ENCODE measurements around the gene PPOX. TPM values are rescaled to one million over a fixed set of nuclear protein-coding genes. Genes with fewer than 3 reads are reported as not detected.

PPOX gene
- total RNA-seq, 5 donors from 2014 or later (not counting 1 experiment from before 2014, with no cell fraction given) = 38.3 to 85.4 (median 69.2) TPM

- peak within 1 kb of the TSS in 1 of 2 donors; percentile 46 for H3K4me3 ChIP-seq (ENCODE audit: control insufficient read depth in 1 of 2, extremely low read depth in 1 of 2, low read length in 1 of 2)
- POLR2A ChIA-PET = no interaction called here
Observed at GRCh38 chr1:161215076-161215475, 48.9 kb downstream of the PPOX start, which contains the start of gene FCER1G. FCER1G (plus strand) TSS chr1:161215295; CDS start chr1:161215322, 27 bp downstream.

GRCh38 chr1:161216945-161217712 is 50.9 kb downstream of the PPOX start:
- Histone ChIP-seq H3K36me3 (ENCODE audit: control insufficient read depth in 2 of 2, extremely low read depth in 1 of 2, insufficient read depth in 1 of 2, low read length in 1 of 2) (peaks cover 0 to 24% of the 10 kb centered on the region in 2 donors), H3K27me3 (replicated peaks in 1 of 2; ENCODE audit: control insufficient read depth in 2 of 2, extremely low read depth in 1 of 2, insufficient read depth in 2 of 2, low read length in 1 of 2) (no peaks in the 10 kb centered on the region), H3K4me1 (ENCODE audit: control insufficient read depth in 1 of 2, extremely low read depth in 1 of 2, insufficient read depth in 2 of 2, low read length in 2 of 2) (peaks cover 21 to 29% of the 10 kb centered on the region in 2 experiments), H3K27ac (ENCODE audit: low read length) (no peak overlapping the region), H3K4me3 (ENCODE audit: control insufficient read depth in 1 of 2, extremely low read depth in 1 of 2, low read length in 1 of 2) (no peak overlapping the region), H3K9me3 (no peaks in the 10 kb centered on the region)
- POLR2A ChIA-PET = interaction anchor here in 1 of 2 donors (0.6 to 0.7 kb wide), 2 partner anchors 9 to 41 kb away, joined by 3 to 9 read pairs; partner anchors contain the start of genes PCP4L1 and TOMM40L
- peaks cover 49 to 57% (median 54%) of the 10 kb centered on the region in 3 donors for H3K4me1 Mint-ChIP-seq
- peak overlapping the region; percentile 94 to 97 for H3K27ac Mint-ChIP-seq
- CTCF ChIA-PET = interaction anchor here in 1 of 2 donors (0.8 to 1.3 kb wide), 4 partner anchors 8 to 11 kb away, joined by 3 to 5 read pairs (median 4); partner anchors contain the start of gene TOMM40L
- ATAC-seq (replicated peaks in 1 of 4) (no peak), DNase-seq (no peak)
- H3K4me3 Mint-ChIP-seq = peak overlapping the region; percentile 40 to 69 (median 52)
- H3K9me3 Mint-ChIP-seq = no peaks in the 10 kb centered on the region
- no peaks in the 10 kb centered on the region for H3K27me3 Mint-ChIP-seq
- 75% methylated on average over 6 of the region's 7 CpGs for WGBS (ENCODE audit: insufficient coverage)
- peaks cover 28% of the 10 kb centered on the region for H3K36me3 Mint-ChIP-seq

More at GRCh38 chr1:161215076-161215475, 48.9 kb downstream of the PPOX start, which contains the start of gene FCER1G:
- Histone ChIP-seq H3K36me3 (ENCODE audit: control insufficient read depth in 2 of 2, extremely low read depth in 1 of 2, insufficient read depth in 1 of 2, low read length in 1 of 2) (peaks cover 6 to 45% of the 10 kb centered on the region in 2 donors), H3K27ac (ENCODE audit: low read length) (no peak within 1 kb of the TSS), H3K27me3 (replicated peaks in 1 of 2; ENCODE audit: control insufficient read depth in 2 of 2, extremely low read depth in 1 of 2, insufficient read depth in 2 of 2, low read length in 1 of 2) (no peaks in the 10 kb centered on the region), H3K9me3 (no peaks in the 10 kb centered on the region), H3K4me1 (ENCODE audit: control insufficient read depth in 1 of 2, extremely low read depth in 1 of 2, insufficient read depth in 2 of 2, low read length in 2 of 2) (peaks cover 20 to 30% of the 10 kb centered on the region in 2 experiments)
- H3K27ac Mint-ChIP-seq = peak within 1 kb of the TSS; percentile 75 to 86
- peaks cover 42% of the 10 kb centered on the region for H3K36me3 Mint-ChIP-seq
- DNase-seq (no peak), ATAC-seq (replicated peaks in 1 of 4) (no peak)
- WGBS (ENCODE audit: insufficient coverage) = 27% methylated on average over 5 of the region's 10 CpGs
- H3K9me3 Mint-ChIP-seq = no peaks in the 10 kb centered on the region
- CTCF ChIA-PET = no interaction called here
- peaks cover 44 to 52% (median 47%) of the 10 kb centered on the region in 3 donors for H3K4me1 Mint-ChIP-seq
- H3K4me3 Mint-ChIP-seq = peak within 1 kb of the TSS; percentile 34 to 70 (median 36)
- H3K27me3 Mint-ChIP-seq = no peaks in the 10 kb centered on the region

- no peak overlapping the region for H3K4me3 ChIP-seq (ENCODE audit: control insufficient read depth in 1 of 2, extremely low read depth in 1 of 2, low read length in 1 of 2)
- no peak for ATAC-seq (replicated peaks in 1 of 4)
Observed at GRCh38 chr1:161217831-161218230, 51.6 kb downstream of the PPOX start.

GRCh38 chr1:161218301-161219077 is 52.3 kb downstream of the PPOX start:
- no peaks in the 10 kb centered on the region for H3K9me3 Mint-ChIP-seq
- DNase-seq (peak in 1 of 35 experiments; percentile 20), ATAC-seq (replicated peaks in 1 of 4) (peak; percentile 47 to 72 (median 62))
- H3K4me1 Mint-ChIP-seq = peaks cover 49 to 60% (median 55%) of the 10 kb centered on the region in 3 donors
- Histone ChIP-seq H3K36me3 (ENCODE audit: control insufficient read depth in 2 of 2, extremely low read depth in 1 of 2, insufficient read depth in 1 of 2, low read length in 1 of 2) (peaks cover 0 to 11% of the 10 kb centered on the region in 2 donors), H3K9me3 (no peaks in the 10 kb centered on the region), H3K27me3 (replicated peaks in 1 of 2; ENCODE audit: control insufficient read depth in 2 of 2, extremely low read depth in 1 of 2, insufficient read depth in 2 of 2, low read length in 1 of 2) (no peaks in the 10 kb centered on the region), H3K4me1 (ENCODE audit: control insufficient read depth in 1 of 2, extremely low read depth in 1 of 2, insufficient read depth in 2 of 2, low read length in 2 of 2) (peaks cover 21 to 29% of the 10 kb centered on the region in 2 experiments), H3K27ac (ENCODE audit: low read length) (peak overlapping the region; percentile 20), H3K4me3 (ENCODE audit: control insufficient read depth in 1 of 2, extremely low read depth in 1 of 2, low read length in 1 of 2) (no peak overlapping the region)
- ChIA-PET POLR2A (interaction anchor here in 1 of 2 donors (0.5 to 0.6 kb wide), 3 partner anchors 10 to 53 kb away, joined by 3 to 4 read pairs (median 3); no protein-coding TSS in a partner anchor), CTCF (interaction anchor here in 1 of 2 donors (0.5 to 1.3 kb wide), 4 partner anchors 9 to 87 kb away, joined by 3 to 4 read pairs (median 4); partner anchors contain the start of gene PPOX)
- peak overlapping the region; percentile 94 to 97 for H3K27ac Mint-ChIP-seq
- peak overlapping the region in 2 of 3 donors; percentile 18 to 69 for H3K4me3 Mint-ChIP-seq
- H3K27me3 Mint-ChIP-seq = no peaks in the 10 kb centered on the region
- WGBS (ENCODE audit: insufficient coverage) = 65% methylated on average over 2 of the region's 8 CpGs
- H3K36me3 Mint-ChIP-seq = peaks cover 16% of the 10 kb centered on the region

More at GRCh38 chr1:161217831-161218230, 51.6 kb downstream of the PPOX start:
- POLR2A ChIA-PET = interaction anchor here (0.6 kb wide), 2 partner anchors 41 to 53 kb away, joined by 4 to 9 read pairs; partner anchors contain the start of gene PCP4L1 (in 1 of the 2)
- Mint-ChIP-seq H3K4me3 (peak overlapping the region in 2 of 3 donors; percentile 45 to 69), H3K4me1 (peaks cover 49 to 60% (median 55%) of the 10 kb centered on the region in 3 donors), H3K27ac (peak overlapping the region; percentile 94 to 97), H3K27me3 (no peaks in the 10 kb centered on the region), H3K36me3 (peaks cover 22% of the 10 kb centered on the region), H3K9me3 (no peaks in the 10 kb centered on the region)
- Histone ChIP-seq H3K36me3 (ENCODE audit: control insufficient read depth in 2 of 2, extremely low read depth in 1 of 2, insufficient read depth in 1 of 2, low read length in 1 of 2) (peaks cover 0 to 18% of the 10 kb centered on the region in 2 donors), H3K9me3 (no peaks in the 10 kb centered on the region), H3K27me3 (replicated peaks in 1 of 2; ENCODE audit: control insufficient read depth in 2 of 2, extremely low read depth in 1 of 2, insufficient read depth in 2 of 2, low read length in 1 of 2) (no peaks in the 10 kb centered on the region), H3K4me1 (ENCODE audit: control insufficient read depth in 1 of 2, extremely low read depth in 1 of 2, insufficient read depth in 2 of 2, low read length in 2 of 2) (peaks cover 21 to 29% of the 10 kb centered on the region in 2 experiments), H3K27ac (ENCODE audit: low read length) (peak overlapping the region; percentile 20)
- WGBS (ENCODE audit: insufficient coverage) = 69% methylated on average over 3 of the region's 6 CpGs
- CTCF ChIA-PET = interaction anchor here in 1 of 2 donors (0.6 to 1.3 kb wide), 4 partner anchors 8 to 32 kb away, joined by 3 to 4 read pairs (median 3); partner anchors contain the start of gene TOMM40L
- DNase-seq = no peak

- Histone ChIP-seq H3K36me3 (ENCODE audit: control insufficient read depth in 2 of 2, extremely low read depth in 1 of 2, insufficient read depth in 1 of 2, low read length in 1 of 2) (peaks cover 0 to 3% of the 10 kb centered on the region in 2 donors), H3K9me3 (no peaks in the 10 kb centered on the region), H3K4me3 (ENCODE audit: control insufficient read depth in 1 of 2, extremely low read depth in 1 of 2, low read length in 1 of 2) (no peak overlapping the region), H3K4me1 (ENCODE audit: control insufficient read depth in 1 of 2, extremely low read depth in 1 of 2, insufficient read depth in 2 of 2, low read length in 2 of 2) (peaks cover 21 to 29% of the 10 kb centered on the region in 2 experiments), H3K27ac (ENCODE audit: low read length) (no peak overlapping the region), H3K27me3 (replicated peaks in 1 of 2; ENCODE audit: control insufficient read depth in 2 of 2, extremely low read depth in 1 of 2, insufficient read depth in 2 of 2, low read length in 1 of 2) (no peaks in the 10 kb centered on the region)
- 86% methylated on average over 1 of the region's 5 CpGs for WGBS (ENCODE audit: insufficient coverage)
- H3K27ac Mint-ChIP-seq = peak overlapping the region; percentile 94 to 97
- H3K27me3 Mint-ChIP-seq = no peaks in the 10 kb centered on the region
- POLR2A ChIA-PET = interaction anchor here in 1 of 2 donors (0.5 to 0.8 kb wide), 3 partner anchors 11 to 53 kb away, joined by 3 read pairs; partner anchors contain the start of gene PPOX
- DNase-seq (no peak), ATAC-seq (replicated peaks in 1 of 4) (no peak)
- CTCF ChIA-PET = interaction anchor here (0.5 to 1.6 kb wide), 5 partner anchors 8 to 87 kb away, joined by 3 to 6 read pairs (median 3); partner anchors contain the start of gene PPOX (in 1 of the 2)
- no peaks in the 10 kb centered on the region for H3K9me3 Mint-ChIP-seq
- peaks cover 8% of the 10 kb centered on the region for H3K36me3 Mint-ChIP-seq
- H3K4me1 Mint-ChIP-seq = peaks cover 49 to 65% (median 58%) of the 10 kb centered on the region in 3 donors
- peak overlapping the region in 1 of 3 donors; percentile 69 for H3K4me3 Mint-ChIP-seq
Observed at GRCh38 chr1:161219078-161219892, 53.1 kb downstream of the PPOX start.
